HG03558 (cell line): Measurements from ENCODE around the gene TAS2R5.
"Not testable (repeated sequence)": the region's sequence is repeated elsewhere in the genome, so short reads cannot be mapped to it uniquely, and the experiment has no call there.

Source experiments
- ATAC-seq: cut with Tn5 transposase; IDR thresholded peaks from one replicate; pipeline ENCODE4 v1.9.1; 2021; ENCODE audit warnings: moderate number of reproducible peaks; ENCODE audit not compliant: unreplicated experiment; ENCODE audit errors: extremely low read depth

TAS2R5 gene, protein sequence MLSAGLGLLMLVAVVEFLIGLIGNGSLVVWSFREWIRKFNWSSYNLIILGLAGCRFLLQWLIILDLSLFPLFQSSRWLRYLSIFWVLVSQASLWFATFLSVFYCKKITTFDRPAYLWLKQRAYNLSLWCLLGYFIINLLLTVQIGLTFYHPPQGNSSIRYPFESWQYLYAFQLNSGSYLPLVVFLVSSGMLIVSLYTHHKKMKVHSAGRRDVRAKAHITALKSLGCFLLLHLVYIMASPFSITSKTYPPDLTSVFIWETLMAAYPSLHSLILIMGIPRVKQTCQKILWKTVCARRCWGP

GRCh38 chr7:141789917-141790316 is at the start of gene TAS2R5:
Gene TAS2R5 (plus strand): TSS chr7:141790217. CDS start chr7:141790362, 145 bp downstream.
- ATAC-seq, result no peak

DNA sequence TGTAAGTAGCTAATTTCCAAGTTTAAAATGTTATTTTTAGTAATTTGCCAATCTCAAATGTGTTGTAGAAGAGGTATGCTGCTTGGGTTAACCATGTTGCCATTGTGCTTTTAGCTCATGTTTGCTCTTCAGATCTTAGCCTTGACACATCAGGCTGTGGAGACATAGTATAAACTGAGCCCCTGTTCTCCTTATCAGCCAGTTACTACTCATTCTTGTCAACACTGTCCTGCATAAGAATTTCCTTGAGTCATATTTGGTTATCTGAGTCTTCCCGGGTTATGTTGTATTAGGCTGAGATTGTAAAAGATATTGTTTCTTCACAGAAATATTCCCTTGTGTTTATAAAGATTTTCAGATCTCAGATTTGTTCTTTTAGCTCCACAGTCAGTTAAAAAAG is 47.8 kb upstream of the TAS2R5 start:
- ATAC-seq, result no peak

DNA sequence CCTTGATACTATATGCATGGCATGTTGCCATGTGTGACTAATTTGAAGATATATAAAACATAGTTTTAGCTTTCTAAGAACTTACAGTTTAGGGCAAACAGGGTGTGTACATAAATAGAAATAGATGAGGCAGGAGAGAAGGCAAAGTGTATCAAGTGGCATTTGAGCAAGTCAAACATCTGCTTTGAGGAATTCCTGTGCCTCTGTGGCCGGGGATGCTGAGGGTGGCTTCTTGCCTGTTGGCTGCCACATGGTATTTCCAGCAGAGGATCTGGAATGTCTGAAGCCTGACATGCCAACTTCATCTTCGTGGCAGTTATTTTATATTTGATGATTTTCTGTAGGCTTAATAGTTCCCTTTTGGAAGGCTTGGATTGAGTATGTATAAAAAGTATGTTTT is 45.9 kb upstream of the TAS2R5 start:
- no peak for ATAC-seq

GRCh38 chr7:141748396-141748795 is 41.6 kb upstream of the TAS2R5 start:
- no peak for ATAC-seq

GRCh38 chr7:141751904-141752303 is 38.1 kb upstream of the TAS2R5 start:
- not testable (repeated sequence) for ATAC-seq

- no peak for ATAC-seq
Measured at GRCh38 chr7:141752634-141753033, 37.4 kb upstream of the TAS2R5 start.

DNA sequence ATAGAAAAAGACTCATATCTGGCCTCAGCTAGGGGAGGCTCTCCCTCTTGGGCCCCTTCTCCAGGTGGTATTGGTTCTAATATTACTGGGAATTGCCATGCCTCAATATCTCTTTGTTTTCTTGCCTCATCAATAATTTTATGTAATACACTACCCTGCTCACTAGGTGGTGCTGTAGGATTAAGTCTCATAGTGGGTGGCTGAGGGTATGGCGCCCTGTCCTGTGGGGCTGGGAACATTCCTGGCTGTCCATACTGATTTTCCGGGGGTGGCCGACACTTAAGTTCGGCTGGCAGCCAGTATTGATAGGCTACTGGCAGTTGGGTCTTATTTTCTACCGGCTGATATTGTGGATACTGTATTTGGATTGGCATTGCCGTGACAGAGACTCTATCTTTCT is 35.1 kb upstream of the TAS2R5 start:
- ATAC-seq, result no peak

DNA sequence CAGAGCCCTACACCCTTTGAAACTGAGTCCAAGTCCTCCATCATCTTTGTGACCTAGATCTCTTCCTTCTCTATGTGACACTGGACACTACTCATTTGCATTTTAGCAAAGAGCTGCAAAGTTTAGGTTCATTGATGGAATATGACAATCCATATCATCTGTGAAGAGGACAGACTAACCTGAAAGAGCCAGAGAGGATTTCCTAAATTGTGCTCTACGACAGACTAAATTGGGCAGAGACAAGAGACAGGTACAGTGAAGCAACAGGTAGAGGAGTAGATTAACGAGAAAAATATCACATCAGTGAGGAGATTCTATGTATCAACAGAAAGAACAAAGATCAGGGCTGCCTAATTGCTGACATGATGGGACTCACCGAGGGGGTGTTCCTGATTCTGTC is 26.2 kb upstream of the TAS2R5 start, which contains the start of gene TAS2R3:
TAS2R3 (plus strand) TSS at position 301 of the 400 bp plus-strand sequence; CDS start at position 363, 62 bp downstream.
- ATAC-seq, result no peak

DNA sequence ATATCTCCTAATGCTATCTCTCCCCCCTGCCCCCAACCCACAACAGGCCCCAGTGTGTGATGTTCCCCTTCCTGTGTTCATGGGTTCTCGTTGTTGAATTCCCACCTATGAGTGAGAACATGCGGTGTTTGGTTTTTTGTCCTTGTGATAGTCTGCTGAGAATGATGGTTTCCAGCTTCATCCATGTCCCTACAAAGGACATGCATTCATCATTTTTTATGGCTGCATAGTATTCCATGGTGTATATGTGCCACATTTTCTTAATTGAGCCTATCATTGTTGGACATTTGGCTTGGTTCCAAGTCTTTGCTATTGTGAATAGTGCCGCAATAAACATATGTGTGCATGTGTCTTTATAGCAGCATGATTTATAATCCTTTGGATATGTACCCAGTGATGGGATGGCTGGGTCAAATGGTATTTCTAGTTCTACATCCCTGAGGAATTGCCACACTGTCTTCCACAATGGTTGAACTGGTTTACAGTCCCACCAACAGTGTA is 19.9 kb upstream of the TAS2R5 start:
- ATAC-seq, result not testable (repeated sequence)

DNA sequence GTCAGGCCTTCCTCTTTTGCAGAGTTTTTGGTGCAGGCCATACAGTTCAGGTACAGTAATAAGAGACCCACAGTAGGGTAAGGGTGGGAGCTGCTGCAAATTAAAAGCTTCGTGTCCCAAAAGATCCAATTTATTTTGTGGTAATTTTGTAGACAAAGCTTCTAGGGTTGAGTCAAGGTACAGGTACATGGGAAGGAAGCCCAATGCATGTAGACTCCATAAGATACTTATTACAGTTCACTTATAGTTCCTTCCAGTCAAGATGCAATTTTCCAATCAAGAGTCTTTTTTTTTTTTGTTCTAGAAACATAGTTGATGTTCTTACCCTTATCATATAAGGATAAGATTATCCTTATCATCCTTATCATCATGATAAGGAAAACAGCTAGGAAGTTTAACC is 13.6 kb upstream of the TAS2R5 start, which contains the start of gene TAS2R4:
TAS2R4 (plus strand) TSS at position 301 of the 400 bp plus-strand sequence. CDS start 1,815 bp downstream, outside the sequence.
- ATAC-seq, result no peak

DNA sequence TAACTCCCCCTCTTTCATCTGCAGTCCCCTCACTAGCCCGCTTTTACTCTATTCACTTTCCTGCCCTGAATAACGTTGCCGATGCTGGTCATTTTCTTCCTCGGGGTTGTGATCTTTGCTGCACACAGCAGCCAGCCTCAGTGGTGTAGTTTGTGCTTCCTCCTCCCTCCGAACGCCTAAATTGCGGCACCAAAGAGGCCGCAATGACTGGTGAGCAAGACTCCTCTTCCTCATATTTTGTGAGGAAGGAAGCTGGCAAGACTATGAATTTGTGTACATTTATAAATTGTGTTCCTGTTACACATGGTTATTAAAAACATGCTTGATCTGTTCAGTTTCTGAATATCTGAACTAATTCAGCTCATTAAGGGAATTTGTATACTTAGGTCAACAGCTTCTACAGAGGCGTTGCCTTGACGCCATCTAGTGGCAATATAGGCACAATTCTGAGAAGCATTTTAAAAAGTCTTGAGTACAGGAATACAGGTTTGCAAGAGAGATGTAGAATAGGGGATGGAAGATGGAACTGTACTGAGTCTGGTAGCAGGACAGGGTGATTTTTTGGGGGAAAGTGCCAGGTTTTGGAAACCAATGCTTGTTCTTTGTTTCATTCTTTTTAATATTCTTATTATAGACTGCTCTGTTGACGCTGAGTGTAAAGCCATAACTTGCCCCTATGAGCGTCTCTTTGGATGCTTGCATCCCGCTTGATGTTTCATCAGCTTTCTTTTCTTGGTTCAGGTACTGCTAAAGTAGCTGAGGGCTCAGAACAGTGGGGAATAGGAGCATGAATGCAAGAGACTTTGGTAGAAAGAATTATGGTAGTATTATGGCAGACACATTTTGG is 4.1 kb upstream of the TAS2R5 start:
- peak; percentile 77 for ATAC-seq

- no peak for ATAC-seq
Measured at GRCh38 chr7:141788296-141788695, 1.7 kb upstream of the TAS2R5 start.

- no peak for ATAC-seq
Measured at GRCh38 chr7:141792526-141792925, 2.5 kb downstream of the TAS2R5 start.

- ATAC-seq, result no peak
Measured at GRCh38 chr7:141820067-141820466, 30.1 kb downstream of the TAS2R5 start.

DNA sequence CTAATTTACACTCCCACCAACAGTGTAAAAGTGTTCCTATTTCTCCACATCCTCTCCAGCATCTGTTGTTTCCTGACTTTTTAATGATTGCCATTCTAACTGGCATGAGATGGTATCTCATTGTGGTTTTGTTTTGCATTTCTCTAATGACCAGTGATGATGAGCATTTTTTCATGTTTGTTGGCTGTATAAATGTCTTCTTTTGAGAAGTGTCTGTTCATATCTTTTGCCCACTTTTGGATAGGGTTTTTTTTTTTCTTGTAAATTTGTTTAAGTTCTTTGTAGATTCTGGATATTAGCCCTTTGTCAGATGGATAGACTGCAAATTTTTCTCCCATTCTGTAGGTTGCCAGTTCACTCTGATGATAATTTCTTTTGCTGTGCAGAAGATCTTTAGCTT is 32.4 kb downstream of the TAS2R5 start:
- not testable (repeated sequence) for ATAC-seq

GRCh38 chr7:141837683-141838082 is 47.7 kb downstream of the TAS2R5 start:
- no peak for ATAC-seq

DNA sequence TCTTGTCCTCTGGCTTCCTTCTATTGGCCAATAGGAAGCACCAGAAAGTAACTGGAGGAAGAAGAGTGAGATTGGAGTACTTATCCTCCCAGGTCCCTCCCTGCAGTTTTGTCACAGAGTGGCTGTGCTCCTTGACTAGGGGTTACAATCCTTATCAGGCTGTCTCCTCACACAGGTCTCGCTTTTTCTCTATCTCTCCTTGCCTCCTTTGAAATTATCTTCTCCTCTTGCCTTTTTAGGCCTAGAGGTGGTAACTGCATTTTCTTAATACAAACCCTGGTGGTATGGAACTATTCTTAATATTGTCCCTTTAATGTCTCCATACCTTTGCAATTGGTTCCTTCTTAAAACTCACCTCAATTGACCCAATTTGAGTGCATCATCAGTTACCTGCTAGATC is 48.6 kb downstream of the TAS2R5 start:
- ATAC-seq, result no peak

DNA sequence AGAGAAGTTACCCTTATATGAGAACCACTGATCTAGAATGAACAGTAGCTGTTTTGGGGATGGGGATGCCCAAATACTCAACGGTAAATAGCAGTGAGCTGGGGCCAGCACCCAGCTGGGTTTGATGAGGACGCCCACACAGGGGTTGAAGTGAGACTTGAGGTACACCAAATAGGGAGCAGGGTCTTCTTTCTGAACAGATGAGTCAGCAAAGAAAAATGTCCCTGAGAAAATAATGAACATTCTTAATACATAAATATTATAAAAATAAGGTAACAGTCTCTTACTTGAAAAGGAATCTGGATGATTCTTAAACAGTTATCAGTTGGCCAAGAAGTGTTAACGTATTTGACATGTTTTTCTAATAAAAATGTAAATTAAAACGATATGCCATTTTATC is 49.2 kb downstream of the TAS2R5 start:
- no peak for ATAC-seq

- no peak for ATAC-seq
Measured at GRCh38 chr7:141840708-141841107, 50.7 kb downstream of the TAS2R5 start.
